ENCODE results near the gene ARRDC3.
"Not testable (repeated sequence)": the region's sequence is repeated elsewhere in the genome, so short reads cannot be mapped to it uniquely, and the experiment has no call there.

The ARRDC3 gene, protein sequence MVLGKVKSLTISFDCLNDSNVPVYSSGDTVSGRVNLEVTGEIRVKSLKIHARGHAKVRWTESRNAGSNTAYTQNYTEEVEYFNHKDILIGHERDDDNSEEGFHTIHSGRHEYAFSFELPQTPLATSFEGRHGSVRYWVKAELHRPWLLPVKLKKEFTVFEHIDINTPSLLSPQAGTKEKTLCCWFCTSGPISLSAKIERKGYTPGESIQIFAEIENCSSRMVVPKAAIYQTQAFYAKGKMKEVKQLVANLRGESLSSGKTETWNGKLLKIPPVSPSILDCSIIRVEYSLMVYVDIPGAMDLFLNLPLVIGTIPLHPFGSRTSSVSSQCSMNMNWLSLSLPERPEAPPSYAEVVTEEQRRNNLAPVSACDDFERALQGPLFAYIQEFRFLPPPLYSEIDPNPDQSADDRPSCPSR

DNA sequence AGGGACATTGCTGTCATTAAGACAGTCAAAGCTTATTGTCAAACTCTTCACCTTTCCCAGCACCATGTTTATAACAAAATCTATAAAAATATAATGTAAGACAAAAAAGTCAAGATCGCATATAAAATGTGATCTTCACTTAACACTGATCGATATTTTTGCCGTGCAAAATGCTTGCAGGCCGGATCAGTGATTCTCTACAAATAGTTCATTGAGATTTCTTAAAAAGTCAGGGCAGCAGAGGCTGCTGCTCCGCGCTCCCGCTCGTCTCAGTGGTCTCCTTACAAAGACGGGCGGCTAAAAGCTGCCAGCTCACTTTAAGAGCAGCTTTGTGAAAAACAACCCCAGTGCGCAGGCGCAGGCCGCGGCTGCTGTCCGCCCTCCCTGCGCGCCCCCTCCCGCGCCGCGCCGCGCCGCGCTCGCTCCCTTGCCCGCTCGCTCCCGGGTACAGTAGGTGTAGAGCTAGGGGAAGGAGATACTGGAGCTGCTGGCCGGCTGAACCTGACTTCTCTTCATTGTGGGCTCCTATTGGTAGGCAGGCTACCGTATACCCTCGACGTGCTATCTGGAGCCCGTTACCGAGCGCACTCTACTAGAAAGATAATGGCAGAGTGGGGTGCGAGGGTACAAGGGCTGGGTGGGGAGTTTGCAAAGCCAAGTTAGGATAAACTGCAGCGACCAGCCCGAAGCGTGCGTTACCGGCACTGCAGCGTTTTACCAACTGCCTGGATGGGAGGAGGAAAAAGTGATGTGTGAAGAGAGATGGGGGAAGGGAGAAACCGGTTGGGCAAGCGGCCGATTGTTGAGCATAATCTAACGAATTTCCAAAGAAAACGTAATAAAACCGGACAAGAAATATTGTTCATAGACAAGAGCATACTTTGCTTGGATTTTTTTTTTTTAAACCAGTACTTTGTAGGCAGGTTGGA is at the start of gene ARRDC3:
TSS of gene ARRDC3 (minus strand) at position 291 of the 929 bp plus-strand sequence. CDS start at position 66, 225 bp downstream.
- peak; percentile 98 for DNase-seq

DNA sequence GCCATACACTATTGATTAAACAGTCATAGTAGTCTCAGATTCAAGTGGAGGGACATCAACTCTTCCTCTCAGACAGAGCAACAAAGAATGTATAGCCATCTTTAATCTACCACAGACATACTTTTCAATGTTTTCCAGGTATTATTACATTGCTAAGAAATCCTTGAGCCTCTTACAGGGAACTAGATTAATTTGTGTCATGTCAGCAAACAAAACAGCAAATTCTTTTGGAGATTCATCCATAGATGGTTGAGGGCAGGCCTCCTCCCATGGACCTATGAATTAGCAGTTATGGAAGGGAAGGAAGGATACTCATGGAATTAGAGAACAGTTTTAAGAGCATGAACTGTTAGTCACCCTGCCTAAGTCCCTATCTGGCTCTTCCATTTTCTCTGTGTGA is 47.8 kb upstream of the ARRDC3 start:
- DNase-seq = no peak

DNA sequence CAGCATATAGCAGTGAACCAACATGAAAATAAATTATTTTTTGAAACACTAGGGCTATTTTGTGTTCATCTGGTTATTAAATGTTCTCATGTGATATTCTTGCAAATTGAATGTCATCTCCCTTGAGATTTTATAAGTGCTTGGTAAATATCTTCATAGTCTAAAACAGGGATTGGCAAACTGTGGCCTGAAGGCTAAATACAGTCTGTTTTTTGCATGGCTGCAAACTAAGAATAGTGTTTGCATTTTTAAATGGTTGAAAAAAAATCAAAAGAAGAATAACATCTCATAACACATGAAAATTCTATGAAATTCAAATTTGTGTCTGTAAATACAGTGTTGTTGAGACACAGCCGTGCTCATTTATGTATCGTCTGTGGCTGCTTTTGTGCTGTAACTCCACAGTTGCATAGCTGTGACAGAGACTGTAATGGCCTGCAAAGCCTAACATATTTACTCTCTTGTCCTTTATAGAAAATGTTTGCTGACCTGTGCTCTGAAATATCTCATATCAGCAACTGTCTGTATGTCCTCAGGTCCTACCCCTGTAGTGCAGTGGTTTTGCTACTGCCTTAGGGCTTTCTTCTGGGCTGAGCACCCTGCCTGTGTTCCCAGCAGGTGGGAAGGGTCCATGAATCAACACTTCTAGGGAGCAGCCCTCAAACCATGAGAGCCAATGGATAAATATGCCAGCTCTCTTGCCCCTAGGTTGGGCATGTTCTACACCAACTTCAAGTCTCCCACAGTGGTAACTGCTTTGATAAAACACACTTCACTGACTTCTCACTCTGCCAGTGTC is 41.7 kb upstream of the ARRDC3 start:
- DNase-seq = no peak

DNA sequence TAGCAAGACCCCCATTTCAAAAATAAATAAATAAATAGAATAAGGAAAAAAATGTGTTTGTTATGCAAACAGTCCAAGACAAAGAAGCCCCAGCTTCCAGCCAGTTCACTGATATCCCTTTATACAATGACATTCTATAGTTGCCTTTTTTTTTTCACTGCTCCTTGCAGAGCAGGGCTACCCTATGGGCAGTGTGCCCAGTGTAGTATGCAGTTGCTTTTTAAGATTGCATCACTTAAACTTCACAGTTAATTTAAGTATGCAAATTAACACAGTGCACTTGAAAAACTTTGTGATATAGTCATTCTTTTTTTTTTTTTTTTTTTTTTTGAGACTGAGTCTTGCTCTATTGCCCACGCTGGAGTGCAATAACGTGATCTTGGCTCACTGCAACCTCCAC is 40.8 kb upstream of the ARRDC3 start:
- no peak for DNase-seq

DNA sequence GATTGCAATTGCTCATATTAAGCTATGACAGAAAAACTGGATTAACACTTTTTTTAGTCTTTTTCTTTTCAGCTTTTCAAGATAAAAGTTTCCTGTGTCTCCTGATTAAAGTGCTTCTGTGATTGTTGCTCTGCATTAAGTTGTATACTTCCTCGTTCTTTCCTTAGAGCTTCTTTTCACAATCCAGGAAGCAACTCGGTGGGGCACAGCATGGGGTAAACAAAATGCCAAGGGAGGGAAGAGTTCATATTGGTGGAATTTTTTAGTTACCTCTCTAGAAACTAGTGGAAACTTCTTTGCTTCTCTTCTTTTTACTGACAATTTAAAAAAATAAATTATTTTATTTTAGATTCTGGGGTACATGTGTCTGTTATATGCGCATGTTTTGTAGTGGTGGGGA is 37.8 kb upstream of the ARRDC3 start:
- no peak for DNase-seq

DNA sequence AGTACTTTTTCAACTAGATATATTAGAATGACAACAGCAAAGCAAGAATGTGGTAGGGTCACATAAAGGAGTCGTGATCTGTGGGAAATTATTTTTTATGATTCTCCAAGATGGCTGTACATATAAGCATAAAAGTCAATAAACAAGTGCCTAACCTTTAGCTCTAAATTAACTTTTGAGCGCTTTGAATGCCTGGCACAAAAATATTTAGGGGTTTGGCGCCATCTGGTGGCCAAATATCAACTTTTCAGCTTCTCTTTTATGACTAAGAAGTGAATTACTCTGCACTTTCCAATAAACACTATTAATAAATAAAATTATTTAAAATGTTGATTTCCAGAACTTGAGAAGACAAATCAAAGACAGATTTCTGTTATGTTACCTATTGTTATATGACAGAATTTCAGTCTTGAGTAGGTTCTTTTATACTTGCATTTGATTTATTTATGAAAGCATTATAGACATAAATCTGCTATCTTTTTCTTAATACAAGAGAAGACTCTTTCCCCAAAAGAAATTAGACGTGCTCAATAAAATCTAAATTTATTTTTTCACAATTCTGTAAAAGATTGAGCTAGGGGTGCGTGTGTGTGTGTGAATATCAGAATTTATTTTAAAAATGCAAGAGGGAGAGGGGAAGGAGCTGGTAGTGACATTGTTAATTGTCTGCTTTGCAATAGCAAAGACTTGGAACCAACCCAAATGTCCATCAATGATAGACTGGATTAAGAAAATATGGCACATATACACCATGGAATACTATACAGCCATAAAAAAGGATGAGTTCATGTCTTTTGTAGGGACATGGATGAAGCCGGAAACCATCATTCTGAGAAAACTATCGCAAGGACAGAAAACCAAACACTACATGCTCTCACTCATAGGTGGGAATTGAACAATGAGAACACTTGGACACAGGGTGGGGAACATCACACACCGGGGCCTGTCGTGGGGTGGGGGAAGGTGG is 36.7 kb upstream of the ARRDC3 start:
- DNase-seq = peak; percentile 68

DNA sequence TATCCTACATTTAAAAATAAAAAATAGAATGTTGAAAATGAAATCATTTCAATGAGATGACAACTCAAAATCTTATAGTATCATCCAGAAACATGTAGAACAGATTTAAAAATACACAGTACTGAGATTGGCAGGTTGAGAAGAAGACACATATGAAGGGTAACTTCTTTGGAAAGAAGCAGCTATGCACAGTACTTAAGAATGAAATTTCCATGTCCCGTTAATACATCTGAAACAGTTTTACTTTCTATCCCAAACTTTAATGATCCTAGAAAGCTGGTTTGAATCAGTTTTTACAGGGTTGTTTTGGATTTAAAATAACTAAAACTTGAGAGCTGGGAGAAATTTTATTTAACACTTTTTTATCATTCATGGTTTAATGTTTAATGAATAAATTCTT is 36.0 kb upstream of the ARRDC3 start:
- no peak for DNase-seq

DNA sequence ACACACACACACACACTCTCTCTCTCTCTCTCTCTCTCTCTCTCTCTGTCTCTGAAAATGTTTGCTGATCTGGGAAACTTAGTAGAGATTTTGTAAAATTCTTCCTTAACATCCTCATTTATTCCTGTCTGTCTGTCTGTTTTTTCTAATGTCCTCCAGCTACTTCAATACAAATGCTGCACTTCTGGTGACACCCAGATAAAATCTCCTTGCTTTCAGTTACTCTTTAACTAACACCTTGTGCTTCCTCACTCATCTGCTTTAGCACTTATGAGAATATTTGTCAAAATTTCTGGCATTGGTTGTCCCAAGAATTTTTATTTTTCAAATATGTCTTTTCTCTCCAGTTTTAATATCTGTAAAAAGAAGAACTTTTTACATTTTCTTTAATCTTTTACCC is 35.0 kb upstream of the ARRDC3 start:
- DNase-seq = no peak

DNA sequence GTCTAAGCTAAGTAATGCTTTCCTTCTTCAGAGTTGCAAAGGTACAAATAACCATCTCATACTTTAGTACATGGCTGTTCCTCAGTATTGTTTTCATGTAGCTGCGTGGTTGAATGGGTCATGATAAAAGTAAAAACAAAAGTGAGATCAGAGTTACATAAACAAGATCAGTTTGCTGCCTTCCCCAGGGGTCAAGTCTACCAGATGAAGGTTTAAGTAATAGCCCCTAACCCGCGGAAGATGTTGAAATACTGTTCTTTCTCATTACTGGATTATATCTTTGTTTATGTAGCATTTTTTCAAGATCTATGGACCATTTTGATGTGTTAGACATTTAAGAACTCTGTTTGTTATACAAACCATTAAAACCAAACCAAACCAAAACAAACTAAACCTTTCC is 34.1 kb upstream of the ARRDC3 start:
- no peak for DNase-seq

DNA sequence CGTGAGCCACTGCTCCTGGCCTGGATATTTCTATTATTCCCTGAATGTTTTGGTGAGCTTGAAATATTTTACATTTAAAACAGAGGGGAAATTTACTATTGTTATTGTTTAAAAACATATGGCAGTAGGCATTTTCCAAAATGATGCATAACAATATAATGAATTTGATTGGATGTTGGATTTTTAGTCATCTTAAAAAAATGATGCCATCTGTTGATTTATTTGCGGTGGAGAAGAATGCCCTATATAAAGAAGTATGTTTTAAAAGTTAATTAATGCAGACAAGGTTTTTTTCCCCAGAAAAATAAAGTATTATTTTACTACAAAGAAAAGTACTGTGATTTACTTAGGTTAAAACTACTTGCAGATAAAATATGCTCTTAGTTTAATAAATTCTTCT is 33.4 kb upstream of the ARRDC3 start:
- DNase-seq = no peak

DNA sequence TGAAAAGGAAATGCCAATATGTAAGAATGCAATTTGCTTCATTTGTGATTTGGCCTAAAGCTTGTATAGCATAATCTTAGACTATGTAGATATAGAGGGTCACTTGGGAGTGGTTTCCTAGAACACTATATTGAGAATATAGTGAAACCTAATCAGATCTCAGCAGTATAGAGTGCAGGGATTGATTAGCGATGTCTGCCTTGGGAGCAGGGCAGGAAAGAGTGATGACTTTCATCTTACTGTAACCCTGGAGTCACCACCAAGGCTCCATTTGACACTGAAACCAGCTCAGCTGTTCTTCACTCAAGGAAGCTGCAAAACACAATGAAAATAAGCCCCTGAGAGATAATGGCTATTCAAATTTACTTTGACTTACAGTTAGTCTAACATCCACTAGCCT is 26.2 kb upstream of the ARRDC3 start:
- DNase-seq = no peak

DNA sequence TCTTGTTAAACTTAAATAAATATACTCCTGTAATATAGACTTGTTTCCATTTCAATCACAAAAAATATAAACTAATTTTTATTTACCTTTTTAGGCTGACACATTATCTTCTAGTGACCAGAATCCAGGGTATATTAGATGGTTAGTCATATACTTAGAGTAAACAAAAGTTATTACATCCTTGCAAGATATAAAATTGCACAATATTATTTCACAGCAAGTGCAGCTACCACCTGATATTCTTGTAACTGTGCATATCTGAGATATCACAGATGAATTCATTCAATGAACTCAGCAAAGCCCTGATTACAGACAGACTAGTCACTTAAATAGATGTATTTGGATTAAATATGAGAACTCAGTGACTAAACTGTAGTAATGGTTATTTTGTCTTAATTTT is 25.6 kb upstream of the ARRDC3 start:
- DNase-seq = no peak

DNA sequence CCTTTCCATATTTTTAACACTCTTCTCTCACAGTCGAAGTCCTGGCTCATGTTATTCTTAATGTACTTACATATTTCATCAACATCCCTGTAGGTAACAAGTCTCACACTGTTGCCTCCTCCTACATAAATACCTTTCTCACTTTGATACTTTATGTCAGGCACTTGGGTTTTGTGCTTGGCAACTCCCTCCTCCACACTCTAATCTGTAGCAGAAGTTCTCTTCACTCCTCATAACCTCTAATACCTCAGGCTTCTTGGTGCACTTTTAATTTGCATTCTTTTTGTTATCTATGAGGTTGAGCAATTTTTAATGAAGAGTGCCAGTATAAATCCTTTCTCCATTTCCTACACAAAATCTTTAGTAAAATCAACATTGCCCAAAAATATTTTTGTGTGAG is 24.1 kb upstream of the ARRDC3 start:
- DNase-seq = no peak

DNA sequence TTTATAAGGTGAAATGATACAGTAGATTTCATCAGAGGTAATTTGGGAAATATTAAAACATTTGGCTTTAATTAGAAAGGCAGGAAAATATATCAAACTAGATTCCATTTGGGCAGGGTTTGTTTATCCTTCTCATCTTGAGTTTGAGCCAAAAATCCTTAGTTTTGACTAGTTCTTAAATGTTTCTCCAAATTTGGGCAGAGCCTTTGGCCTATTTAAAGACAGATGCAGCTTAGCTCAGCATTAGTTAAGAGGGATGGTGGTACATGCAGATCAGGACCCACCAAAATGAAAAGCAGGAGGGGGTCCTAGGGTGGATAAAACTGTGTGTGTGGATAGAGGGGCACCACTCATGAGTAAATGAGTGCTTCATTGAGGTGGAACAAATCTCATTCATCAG is 20.3 kb upstream of the ARRDC3 start:
- no peak for DNase-seq

DNA sequence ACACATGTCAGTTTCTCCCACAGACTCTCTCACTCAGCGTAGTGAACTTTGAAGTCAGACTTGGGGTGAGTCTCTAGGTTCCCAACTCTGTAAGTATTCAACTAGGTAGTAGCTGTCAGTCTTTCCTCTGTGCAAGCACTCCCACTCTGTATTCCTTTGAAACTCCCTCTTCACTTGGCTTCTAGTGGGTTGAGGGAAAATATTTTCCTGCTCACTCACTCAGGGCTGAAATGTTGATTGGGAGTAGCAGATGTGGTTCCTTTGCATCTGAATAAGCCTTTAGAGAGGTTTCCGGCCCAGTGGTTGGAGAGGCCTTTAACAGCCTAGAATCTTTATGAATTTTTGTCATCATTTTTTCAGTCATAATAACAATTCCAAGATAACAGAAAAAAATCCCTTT is 18.1 kb upstream of the ARRDC3 start:
- no peak for DNase-seq

DNA sequence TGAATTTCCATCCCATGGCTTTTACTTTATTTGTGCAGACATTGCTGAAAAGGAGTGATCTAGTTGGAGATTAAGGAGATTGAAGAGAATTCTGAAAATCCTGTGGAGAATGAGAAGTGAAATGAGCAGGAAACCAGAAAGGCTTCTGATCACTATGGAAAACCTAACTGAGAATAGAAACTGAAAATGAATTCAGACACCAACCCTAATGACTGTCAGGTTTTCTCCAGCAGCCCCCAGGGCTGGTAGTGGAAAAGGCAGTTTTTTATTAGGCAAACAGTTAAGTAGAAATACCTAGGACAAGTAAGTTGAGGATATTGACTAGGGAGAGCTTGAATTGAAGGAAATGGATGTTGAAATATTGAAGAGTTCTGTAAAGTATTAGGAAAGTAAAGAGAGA is 14.7 kb upstream of the ARRDC3 start:
- DNase-seq = no peak

DNA sequence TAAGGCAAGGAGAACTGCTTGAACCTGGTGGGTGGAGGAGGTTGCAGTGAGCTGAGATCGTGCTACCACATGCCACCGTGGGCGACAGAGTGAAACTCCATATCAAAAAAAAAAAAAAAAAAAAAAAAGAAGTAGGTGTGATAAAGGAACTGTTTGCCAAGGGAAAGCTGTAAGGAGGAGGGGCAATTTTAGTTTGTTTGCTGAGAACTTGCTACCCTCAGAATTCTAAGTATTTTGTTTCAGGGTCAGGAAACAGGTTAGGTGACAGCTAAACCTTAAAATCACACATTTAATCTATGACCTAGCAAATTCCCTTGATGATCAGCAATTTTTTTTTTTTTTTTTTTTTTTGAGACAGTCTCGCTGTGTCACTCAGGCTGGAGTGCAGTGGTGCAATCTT is 7.2 kb upstream of the ARRDC3 start:
- DNase-seq = peak; percentile 35

DNA sequence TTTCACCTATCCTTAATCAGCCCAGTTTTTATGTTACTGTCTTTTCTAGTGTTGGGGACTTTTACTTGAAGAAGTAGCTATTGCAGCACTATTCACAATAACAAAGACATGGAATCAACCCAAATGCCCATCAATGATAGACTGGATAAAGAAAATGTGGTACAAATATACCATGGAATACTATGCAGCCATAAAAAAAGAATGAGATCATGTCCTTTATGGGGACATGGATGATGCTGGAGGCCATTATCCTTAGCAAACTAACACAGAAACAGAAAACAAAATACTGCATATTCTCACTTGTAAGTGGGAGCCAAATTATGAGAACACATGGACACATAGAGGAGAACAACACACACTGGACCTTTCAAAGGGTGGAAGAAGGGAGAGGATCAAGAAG is 6.4 kb upstream of the ARRDC3 start:
- not testable (repeated sequence) for DNase-seq

DNA sequence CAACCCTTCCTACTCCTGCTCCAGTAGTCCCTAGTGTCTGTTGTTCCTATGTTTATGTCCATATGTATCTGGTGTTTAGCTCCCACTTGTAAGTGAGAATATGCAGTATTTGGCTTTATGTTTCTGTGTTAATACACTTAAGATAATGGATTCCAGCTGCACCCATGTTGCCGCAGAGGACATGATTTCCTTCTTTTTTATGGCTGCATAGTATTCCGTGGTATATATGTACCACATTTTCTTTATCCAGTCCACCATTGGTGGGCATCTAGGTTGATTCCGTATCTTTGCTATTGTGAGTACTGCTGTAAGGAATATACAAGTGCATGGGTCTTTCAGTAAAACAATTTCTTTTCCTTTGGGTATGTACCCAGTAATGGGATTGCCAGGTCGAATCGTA is 5.2 kb upstream of the ARRDC3 start:
- DNase-seq = no peak

DNA sequence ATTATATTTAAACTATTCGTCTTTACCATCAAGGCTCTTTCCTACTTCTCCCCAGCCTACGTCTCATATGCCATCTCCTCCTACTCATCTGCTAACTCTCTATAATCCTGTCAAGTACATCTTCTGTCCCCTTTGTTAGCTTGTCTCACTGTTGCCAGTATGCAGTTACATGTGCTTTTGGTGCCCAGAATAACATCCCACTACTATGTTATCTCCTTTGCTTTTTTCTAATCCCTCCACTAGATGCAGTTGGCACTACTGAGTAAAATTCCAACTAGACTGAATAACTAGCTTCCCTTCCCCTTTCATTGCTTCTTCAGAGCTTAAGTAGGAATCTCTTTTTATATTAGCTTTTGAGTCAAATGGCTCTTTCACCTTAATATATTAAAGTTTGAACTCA is 3.0 kb upstream of the ARRDC3 start:
- no peak for DNase-seq

DNA sequence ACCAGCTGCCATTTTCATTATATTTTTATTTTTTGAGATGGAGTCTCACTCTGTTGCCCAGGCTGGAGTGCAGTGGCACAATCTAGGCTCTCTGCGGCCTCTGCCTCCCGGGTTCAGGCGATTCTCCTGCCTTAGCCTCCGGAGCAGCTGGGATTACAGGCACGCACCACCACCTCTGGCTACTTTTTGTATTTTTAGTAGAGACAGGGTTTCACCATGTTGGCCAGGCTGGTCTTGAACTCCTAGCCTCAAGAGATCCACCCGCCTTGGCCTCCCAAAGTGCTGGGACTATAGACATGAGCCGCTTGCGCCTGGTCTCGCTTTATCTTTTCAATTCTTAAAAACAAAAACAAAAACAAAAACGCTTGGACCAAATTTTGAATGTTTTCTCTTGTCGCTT is 2.5 kb upstream of the ARRDC3 start:
- DNase-seq = not testable (repeated sequence)

Data from activated CD4-positive, alpha-beta T cell treated with anti-CD3 and anti-CD28 coated beads, Interleukin-2, amount 50 U/mL, for 16 hours (primary cell).